Smooth muscle cell of the brain vasculature (primary cell): ENCODE results near the gene KRTAP4-6.
"Not testable (repeated sequence)": the region's sequence is repeated elsewhere in the genome, so short reads cannot be mapped to it uniquely, and the experiment has no call there.

Source experiments
- DNase-seq: peaks from one replicate; pipeline ENCODE4 v3.0.0-alpha.2; 2012; ENCODE audit warnings: low read depth, low spot score

The KRTAP4-6 gene

DNA sequence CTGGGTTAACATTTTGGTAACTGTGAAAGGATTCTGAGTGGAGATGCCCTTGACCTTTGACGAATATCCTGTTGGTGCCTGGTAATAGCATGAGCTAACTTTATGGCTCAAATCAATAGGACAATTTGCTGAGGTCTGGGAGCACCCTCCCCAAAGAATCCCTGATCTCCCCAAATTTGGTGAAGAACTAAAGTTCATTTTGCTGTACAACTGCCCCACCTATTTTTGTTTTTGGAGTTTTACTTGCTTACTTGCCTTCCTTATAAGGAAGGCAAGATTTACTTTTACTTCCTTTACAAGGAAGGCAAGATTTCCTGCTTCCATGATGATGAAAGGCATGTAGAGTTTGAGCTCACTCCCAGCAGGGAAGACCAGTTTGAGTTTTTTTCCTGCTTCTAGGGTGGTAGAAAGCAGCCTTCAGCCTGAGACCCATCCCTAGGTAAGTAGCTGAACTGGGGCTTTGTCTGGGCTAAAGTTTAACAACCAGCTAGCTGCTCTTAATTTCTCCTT, 32.3 kb downstream of the KRTAP4-6 start:
- no peak for DNase-seq

DNA sequence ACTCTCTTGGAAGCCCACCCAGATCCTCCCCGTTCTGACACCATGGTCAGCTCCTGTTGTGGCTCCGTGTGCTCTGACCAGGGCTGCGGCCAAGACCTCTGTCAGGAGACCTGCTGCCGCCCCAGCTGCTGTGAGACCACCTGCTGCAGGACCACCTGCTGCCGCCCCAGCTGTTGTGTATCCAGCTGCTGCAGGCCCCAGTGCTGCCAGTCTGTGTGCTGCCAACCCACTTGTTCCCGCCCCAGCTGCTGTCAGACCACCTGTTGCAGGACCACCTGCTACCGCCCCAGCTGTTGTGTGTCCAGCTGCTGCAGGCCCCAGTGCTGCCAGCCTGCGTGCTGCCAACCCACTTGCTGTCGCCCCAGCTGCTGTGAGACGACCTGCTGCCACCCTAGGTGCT, 35.0 kb downstream of the KRTAP4-6 start, which contains the start of gene KRTAP4-9:
Gene KRTAP4-9, plus strand, starts transcription at position 43 of the 400 bp plus-strand sequence. Its CDS starts 0 bp downstream, at position 43.
- not testable (repeated sequence) for DNase-seq

DNA sequence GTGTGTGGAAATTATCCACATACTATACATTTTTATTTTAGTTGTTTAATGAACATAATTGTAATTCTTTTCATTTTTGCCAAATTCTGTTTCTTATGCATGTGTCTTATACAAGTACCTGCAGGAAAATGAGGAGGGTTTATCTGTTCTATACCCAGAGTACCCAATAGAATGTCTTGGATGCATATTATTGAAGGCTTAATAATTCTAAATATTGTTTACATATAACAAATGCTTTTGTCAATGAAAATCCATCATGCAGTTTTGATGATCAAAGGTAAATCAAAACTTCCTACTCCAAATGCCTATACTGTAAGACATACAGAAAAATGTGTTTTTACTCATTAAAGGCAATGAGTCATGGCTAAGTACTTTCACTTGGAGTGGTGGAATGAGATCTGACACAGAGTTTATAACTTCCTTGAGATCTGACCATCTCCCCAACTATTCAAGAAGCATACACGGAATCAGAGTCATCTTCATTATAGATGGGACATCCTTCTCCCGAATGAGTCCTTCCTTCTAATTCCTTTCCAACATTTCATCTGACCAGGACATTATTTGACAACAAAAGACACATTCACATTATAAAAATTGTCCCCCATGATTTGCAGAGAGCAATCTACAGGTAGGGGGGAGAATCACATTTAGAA, 35.8 kb downstream of the KRTAP4-6 start:
- DNase-seq: not testable (repeated sequence)

DNA sequence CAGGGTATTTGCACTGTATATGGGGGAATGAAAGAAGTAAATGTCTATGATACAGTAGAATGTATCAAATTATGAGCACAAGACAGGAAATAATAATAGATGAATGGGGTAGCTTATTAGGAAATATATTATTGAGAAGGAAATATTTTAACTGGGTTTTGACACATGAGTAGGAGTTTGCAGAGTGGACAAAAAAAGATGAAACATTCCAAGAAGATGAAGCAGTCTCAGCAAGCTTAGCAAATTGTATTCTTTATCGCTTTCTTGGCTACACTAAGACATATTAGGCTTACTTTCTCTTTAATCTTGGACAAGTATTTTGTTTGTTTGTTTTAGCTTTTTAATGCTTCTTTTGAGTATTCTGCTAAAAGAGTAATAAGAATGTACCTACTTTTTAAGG, 36.4 kb downstream of the KRTAP4-6 start:
- DNase-seq: no peak

DNA sequence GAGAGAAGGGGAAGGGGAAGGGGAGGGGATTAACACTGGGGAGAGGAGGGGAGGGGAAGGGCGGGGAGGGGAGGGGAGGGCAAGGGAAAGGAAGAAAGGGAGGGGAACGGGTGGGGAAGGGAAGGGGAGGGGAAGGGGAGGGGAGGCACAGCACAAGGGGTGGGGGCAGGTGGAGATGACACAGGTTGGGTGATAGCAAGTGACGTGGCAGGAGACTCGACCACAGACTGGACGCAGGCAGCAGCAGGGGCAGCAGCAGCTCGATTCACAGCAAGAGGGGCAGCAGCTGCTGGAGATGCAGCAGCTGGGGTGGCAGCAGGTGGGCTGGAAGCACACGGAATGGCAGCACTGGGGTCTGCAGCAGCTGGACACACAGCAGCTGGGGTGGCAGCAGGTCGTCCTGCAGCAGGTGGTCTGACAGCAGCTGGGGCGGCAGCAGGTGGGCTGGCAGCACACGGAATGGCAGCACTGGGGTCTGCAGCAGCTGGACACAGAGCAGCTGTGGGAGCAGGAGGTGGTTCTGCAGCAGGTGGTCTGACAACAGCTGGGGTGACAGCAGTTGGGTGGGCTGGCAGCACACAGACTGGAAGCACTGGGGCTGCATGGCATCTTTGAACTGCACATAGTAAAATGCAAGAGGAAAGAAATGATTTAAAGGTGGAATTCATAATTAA, 38.6 kb downstream of the KRTAP4-6 start, which contains the start of gene KRTAP4-16:
Gene KRTAP4-16, minus strand, starts transcription at position 624 of the 674 bp plus-strand sequence. Its CDS starts 0 bp downstream, at position 624.
- no peak for DNase-seq

DNA sequence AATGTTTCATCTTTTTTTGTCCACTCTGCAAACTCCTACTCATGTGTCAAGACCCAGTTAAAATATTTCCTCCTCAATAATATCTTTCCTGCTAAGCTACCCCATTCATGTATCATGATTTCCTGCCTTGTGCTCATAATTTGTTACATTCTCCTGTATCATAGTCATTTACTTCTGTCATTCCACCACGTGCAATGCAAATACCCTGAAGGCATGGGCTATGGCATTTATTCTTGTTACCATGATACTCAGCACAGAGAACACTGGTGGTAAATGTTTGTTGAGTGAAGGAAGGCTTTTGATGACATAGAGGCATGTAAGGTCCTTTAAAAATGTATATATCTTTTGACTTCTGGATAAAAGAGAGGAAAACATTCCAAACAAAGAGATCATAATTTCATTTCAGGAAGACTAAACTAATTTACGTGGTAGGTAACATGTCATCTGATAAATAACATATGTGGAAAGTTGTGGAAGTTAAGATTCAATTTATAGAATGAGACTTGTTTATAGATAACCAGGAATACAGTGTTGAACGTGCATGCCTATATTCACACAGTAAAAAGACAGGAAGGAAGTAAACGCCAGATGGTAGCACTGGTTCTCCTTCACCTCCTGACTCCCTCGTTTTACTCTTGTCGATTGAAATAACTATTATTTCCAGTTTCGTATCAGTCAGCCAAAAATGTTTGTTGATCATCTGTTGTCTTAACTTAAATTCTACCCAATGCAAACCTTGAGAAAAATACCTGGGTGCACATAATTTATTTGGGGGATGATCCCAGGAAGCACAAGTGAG, 40.5 kb downstream of the KRTAP4-6 start:
- DNase-seq: not testable (repeated sequence)

DNA sequence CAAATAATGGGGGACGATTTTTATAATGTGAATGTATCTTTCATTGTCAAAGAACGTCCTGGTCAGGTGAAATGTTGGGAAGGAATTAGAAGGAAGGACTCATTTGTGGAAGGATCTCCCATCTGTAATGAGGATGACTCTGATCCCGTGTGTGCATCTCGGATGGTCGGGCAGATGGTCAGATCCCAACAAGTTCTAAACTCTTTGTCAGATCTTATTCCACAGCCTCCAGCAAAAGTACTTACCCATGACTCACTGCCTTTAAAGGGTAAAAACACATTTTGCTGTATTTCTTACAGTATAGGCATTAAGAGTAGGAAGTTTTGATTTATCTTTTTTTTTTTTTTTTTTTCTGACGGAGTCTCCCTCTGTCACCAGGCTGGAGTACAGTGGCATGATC, 41.9 kb downstream of the KRTAP4-6 start:
- DNase-seq: no peak

DNA sequence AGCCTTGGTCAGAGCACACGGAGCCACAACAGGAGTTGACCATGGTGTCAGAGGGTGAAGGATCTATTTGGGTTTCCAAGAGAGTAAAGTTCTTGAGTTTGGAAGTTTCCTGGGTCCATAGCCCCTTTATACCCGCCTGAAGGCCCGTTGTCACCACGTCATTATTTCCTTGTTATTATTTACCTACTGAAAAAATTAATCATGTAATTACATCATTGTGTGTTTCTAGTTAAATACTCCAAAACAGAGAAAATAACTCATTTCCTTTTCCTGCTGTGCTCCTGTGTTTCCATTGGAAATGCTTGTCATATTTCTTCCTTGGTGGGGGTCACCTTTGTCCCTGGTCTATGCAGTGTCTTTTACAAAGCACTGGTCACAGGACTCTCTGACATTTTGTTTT, 42.3 kb downstream of the KRTAP4-6 start, which contains the start of gene KRTAP4-8:
Gene KRTAP4-8, minus strand, starts transcription at position 101 of the 400 bp plus-strand sequence. Its CDS starts 58 bp downstream, at position 43.
- no peak for DNase-seq

DNA sequence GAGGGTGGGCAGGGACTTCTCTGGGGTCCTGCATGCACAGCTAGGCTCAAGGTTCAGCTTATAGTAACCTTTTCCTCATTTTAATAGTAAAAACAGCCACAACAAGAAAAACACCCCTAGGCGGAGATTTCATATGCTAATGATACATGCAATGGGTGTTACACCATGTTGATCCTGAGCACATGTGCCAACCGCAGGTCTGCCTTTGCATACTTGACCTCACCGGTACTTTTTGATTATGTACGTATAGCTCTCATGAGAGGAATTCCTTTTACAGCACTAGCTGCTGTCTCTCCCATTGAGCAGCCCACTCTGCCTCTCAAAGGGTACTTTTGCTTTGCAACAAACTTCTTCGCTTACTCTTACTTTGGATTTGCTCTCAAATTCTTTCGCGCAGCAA, 44.3 kb downstream of the KRTAP4-6 start:
- no peak for DNase-seq
